Caco-2 (cell line): ENCODE results near the gene JMJD6. TPM values are rescaled to one million over a fixed set of nuclear protein-coding genes. Genes with fewer than 3 reads are reported as not detected.
A peak's percentile ranks its signal among the peaks of the same experiment; 100 is the strongest.

Source experiments
- BruUV-seq: library from RNA; stranded (reverse); fragments of 400-500 nt; replicated peaks from 2 replicates; lab custom pipeline; 2021; lab: Mats Ljungman, UMichigan
- CTCF ChIA-PET: fragments of 300-600 bp; sonication (Branson Sonifier 250); formaldehyde crosslinking; loops from one replicate; lab custom pipeline; 2022; ENCODE audit warnings: antibody characterized with exemption; lab: Charles Lee
- POLR2A ChIA-PET: fragments of 300-600 bp; sonication (Branson Sonifier 250); formaldehyde crosslinking; loops from one replicate; lab custom pipeline; 2022; ENCODE audit warnings: antibody characterized with exemption; lab: Charles Lee
- DNase-seq, 2 experiments: peaks; one replicate each; pipeline versions ENCODE4 v3.0.0 to v3.0.0-alpha.2; 2020 to 2022
- H3K27me3 ChIP-seq: replicated peaks from 2 replicates; pipeline ENCODE4 v1.6.0; 2011; ENCODE audit warnings: low read length; ENCODE audit not compliant: control insufficient read depth, insufficient read depth
- H3K36me3 ChIP-seq: 2 replicates; pipeline ENCODE4 v1.5.1; 2011; ENCODE audit warnings: low read length; ENCODE audit not compliant: control insufficient read depth, insufficient read depth
- H3K4me1 ChIP-seq: fragments of 250-450 bp; sonication (Bioruptor Pico); 2 replicates; pipeline ENCODE4 v1.5.1; 2020; ENCODE audit warnings: mild to moderate bottlenecking
- H3K4me3 ChIP-seq: 2 replicates; pipeline ENCODE4 v1.5.1; 2011; ENCODE audit warnings: low read depth, mild to moderate bottlenecking, control low read depth, low read length
- H3K9me3 ChIP-seq: fragments of 250-450 bp; sonication (Bioruptor Pico); 2 replicates; pipeline ENCODE4 v1.5.1; 2020; ENCODE audit warnings: mild to moderate bottlenecking, moderate library complexity
- H3K27ac Mint-ChIP-seq: one replicate; pipeline ENCODE4 v1.8.0; 2022; ENCODE audit warnings: mixed read lengths; ENCODE audit not compliant: unreplicated experiment
- H3K27me3 Mint-ChIP-seq: one replicate; pipeline ENCODE4 v1.8.0; 2022; ENCODE audit warnings: mixed read lengths; ENCODE audit not compliant: insufficient read depth, unreplicated experiment
- H3K36me3 Mint-ChIP-seq: one replicate; pipeline ENCODE4 v1.8.0; 2022; ENCODE audit warnings: mild to moderate bottlenecking, mixed read lengths; ENCODE audit not compliant: insufficient read depth, unreplicated experiment
- H3K4me1 Mint-ChIP-seq: one replicate; pipeline ENCODE4 v1.8.0; 2022; ENCODE audit warnings: low read depth, mixed read lengths; ENCODE audit not compliant: unreplicated experiment
- H3K4me3 Mint-ChIP-seq: one replicate; pipeline ENCODE4 v1.8.0; 2022; ENCODE audit warnings: mild to moderate bottlenecking, moderate library complexity, mixed read lengths; ENCODE audit not compliant: unreplicated experiment
- H3K9me3 Mint-ChIP-seq: one replicate; pipeline ENCODE4 v1.8.0; 2022; ENCODE audit warnings: mixed read lengths; ENCODE audit not compliant: unreplicated experiment
- intact Hi-C: fragments of 100-400 bp; cut with micrococcal nuclease; formaldehyde crosslinking; loops from one replicate; pipeline ENCODE4 v1.10.0; 2022; ENCODE audit not compliant: unreplicated experiment
- total RNA-seq: library from RNA; stranded (reverse); gene quantifications from 2 replicates; pipeline ENCODE4 v1.2.3, GENCODE V29; 2022
- TF ChIP-seq, protein P1 (sequence below), 2 experiments: fragments of 200-600 bp in 1 of 2; IDR thresholded peaks; 1 replicate in 1 of 2; 2 replicates in 1 of 2; pipeline versions ENCODE4 v1.5.1 to v1.8.0; 2011 to 2022; ENCODE audit warnings: antibody characterized with exemption in 1 of 2, control low read depth in 1 of 2, inconsistent platforms in 1 of 2, low read depth in 1 of 2, low read length in 1 of 2, mild to moderate bottlenecking in 1 of 2, moderate library complexity in 1 of 2; ENCODE audit not compliant: insufficient read depth in 1 of 2, severe bottlenecking in 1 of 2, unreplicated experiment in 1 of 2

Gene JMJD6
- total RNA-seq, 1 experiment from 2014 or later: 37.4 TPM

DNA sequence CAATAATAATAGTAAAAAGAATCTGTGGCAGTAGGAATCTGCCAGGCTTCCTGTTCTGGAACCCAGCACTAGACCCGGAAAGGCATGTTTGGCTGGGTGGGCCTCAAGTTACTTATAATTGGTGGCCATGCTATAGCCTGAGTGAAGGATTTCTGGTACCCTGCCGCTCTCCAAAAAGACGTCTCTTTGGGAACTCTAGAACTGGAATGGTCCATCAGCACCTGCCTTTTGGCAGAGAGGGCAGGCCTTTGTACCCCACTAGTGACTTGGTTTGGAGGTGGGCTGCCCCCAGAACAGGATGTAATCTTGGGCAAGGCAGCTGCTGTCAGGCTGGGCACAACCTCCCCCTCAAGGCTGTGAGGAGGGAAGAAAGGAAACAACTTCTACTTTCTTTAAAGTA is 53.5 kb downstream of the JMJD6 start:
- no peaks in the 10 kb centered on the region for H3K27me3 ChIP-seq
- H3K36me3 Mint-ChIP-seq: peaks cover 17% of the 10 kb centered on the region
- peak overlapping the region; percentile 94 for H3K27ac Mint-ChIP-seq
- peaks cover 27% of the 10 kb centered on the region for H3K4me1 Mint-ChIP-seq
- TF ChIP-seq, protein P1, sequence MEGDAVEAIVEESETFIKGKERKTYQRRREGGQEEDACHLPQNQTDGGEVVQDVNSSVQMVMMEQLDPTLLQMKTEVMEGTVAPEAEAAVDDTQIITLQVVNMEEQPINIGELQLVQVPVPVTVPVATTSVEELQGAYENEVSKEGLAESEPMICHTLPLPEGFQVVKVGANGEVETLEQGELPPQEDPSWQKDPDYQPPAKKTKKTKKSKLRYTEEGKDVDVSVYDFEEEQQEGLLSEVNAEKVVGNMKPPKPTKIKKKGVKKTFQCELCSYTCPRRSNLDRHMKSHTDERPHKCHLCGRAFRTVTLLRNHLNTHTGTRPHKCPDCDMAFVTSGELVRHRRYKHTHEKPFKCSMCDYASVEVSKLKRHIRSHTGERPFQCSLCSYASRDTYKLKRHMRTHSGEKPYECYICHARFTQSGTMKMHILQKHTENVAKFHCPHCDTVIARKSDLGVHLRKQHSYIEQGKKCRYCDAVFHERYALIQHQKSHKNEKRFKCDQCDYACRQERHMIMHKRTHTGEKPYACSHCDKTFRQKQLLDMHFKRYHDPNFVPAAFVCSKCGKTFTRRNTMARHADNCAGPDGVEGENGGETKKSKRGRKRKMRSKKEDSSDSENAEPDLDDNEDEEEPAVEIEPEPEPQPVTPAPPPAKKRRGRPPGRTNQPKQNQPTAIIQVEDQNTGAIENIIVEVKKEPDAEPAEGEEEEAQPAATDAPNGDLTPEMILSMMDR (IDR thresholded peaks at IDR 0.05; ENCODE audit: insufficient read depth in 1 of 2, low read depth in 1 of 2, low read length in 1 of 2, severe bottlenecking in 1 of 2, unreplicated experiment in 1 of 2): no peak
- H3K4me1 ChIP-seq: peaks cover 21% of the 10 kb centered on the region
- no peaks in the 10 kb centered on the region for H3K36me3 ChIP-seq
- H3K4me3 ChIP-seq: peak overlapping the region; percentile 58
- POLR2A ChIA-PET: no interaction called here
- no peak for DNase-seq
- H3K9me3 Mint-ChIP-seq: no peaks in the 10 kb centered on the region
- intact Hi-C loops: loop anchor here (5.0 kb wide), 1 partner anchor 39 kb away; the partner anchor contains the start of gene MXRA7
- H3K4me3 Mint-ChIP-seq: peak overlapping the region; percentile 85
- H3K27me3 Mint-ChIP-seq: no peaks in the 10 kb centered on the region
- no TSS peak for BruUV-seq
- CTCF ChIA-PET: interaction anchor here (0.6 kb wide), 1 partner anchor 157 kb away, joined by 10 read pairs; no protein-coding TSS in a partner anchor
- no peaks in the 10 kb centered on the region for H3K9me3 ChIP-seq

DNA sequence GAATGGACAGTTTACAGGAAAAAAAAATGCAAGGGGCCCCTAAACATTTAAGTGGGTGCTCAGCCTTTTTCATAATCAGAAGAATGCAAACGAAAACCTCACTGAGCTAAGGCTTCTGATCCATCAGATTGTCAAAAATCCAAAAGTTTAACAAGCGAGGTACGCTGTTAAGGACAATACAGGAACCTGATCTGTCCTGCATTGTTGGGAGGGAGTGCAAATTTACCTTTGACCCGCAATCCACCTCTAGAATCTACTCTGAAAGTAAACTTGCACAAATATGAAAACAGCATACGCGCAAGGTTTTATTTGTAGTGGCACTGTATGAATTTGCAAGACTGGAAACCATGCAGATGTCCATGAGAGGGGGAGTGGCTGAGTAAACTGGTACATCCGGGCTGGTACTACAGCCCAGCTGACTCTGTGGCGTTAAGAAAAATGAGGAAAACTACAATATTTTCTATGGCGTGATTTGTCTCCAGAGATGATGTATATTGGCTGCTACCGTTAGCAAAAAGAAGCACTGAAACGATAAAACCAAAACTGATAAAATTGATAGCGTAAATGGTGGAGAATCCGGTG is 54.0 kb downstream of the JMJD6 start:
- DNase-seq: peak in 1 of 2 experiments; percentile 33
- Mint-ChIP-seq H3K9me3 (no peaks in the 10 kb centered on the region), H3K4me1 (peaks cover 33% of the 10 kb centered on the region), H3K36me3 (peaks cover 17% of the 10 kb centered on the region), H3K27ac (peak overlapping the region; percentile 94), H3K27me3 (no peaks in the 10 kb centered on the region), H3K4me3 (peak overlapping the region; percentile 85)
- Histone ChIP-seq H3K4me1 (peaks cover 20% of the 10 kb centered on the region), H3K27me3 (no peaks in the 10 kb centered on the region), H3K9me3 (no peaks in the 10 kb centered on the region), H3K36me3 (no peaks in the 10 kb centered on the region), H3K4me3 (peak overlapping the region; percentile 58)
- POLR2A ChIA-PET: interaction anchor here (0.5 to 2.1 kb wide), 6 partner anchors 9 to 115 kb away, joined by 3 to 13 read pairs (median 4); no protein-coding TSS in a partner anchor
- TSS peak; percentile 89 for BruUV-seq
- intact Hi-C loops: loop anchor here (5.0 kb wide), 1 partner anchor 40 kb away; the partner anchor contains the start of gene MXRA7
- CTCF ChIA-PET: interaction anchor here (0.9 to 2.2 kb wide), 3 partner anchors 9 to 114 kb away, joined by 4 to 20 read pairs (median 15); no protein-coding TSS in a partner anchor
- TF ChIP-seq, protein P1 (IDR thresholded peaks at IDR 0.05; ENCODE audit: insufficient read depth in 1 of 2, low read depth in 1 of 2, low read length in 1 of 2, severe bottlenecking in 1 of 2, unreplicated experiment in 1 of 2): no peak

GRCh38 chr17:76671912-76672262 is 54.5 kb downstream of the JMJD6 start:
- intact Hi-C loops: loop anchor here (1.0 to 5.0 kb wide), 4 partner anchors 31 to 115 kb away; partner anchors contain the start of gene MXRA7
- Histone ChIP-seq H3K4me1 (peaks cover 20% of the 10 kb centered on the region), H3K27me3 (no peaks in the 10 kb centered on the region), H3K9me3 (no peaks in the 10 kb centered on the region), H3K4me3 (peak overlapping the region; percentile 58), H3K36me3 (no peaks in the 10 kb centered on the region)
- H3K27ac Mint-ChIP-seq: peak overlapping the region; percentile 94
- POLR2A ChIA-PET: interaction anchor here (0.5 to 2.1 kb wide), 13 partner anchors 9 to 114 kb away, joined by 3 to 13 read pairs (median 4); partner anchors contain the start of genes JMJD6, METTL23 and ST6GALNAC1
- no peak for DNase-seq
- CTCF ChIA-PET: interaction anchor here (0.6 to 2.2 kb wide), 5 partner anchors 9 to 531 kb away, joined by 3 to 20 read pairs (median 7); partner anchors contain the start of gene FOXJ1
- H3K9me3 Mint-ChIP-seq: no peaks in the 10 kb centered on the region
- no peaks in the 10 kb centered on the region for H3K27me3 Mint-ChIP-seq
- peaks cover 17% of the 10 kb centered on the region for H3K36me3 Mint-ChIP-seq
- TF ChIP-seq, protein P1 (IDR thresholded peaks at IDR 0.05; ENCODE audit: insufficient read depth in 1 of 2, low read depth in 1 of 2, low read length in 1 of 2, severe bottlenecking in 1 of 2, unreplicated experiment in 1 of 2): no peak
- peak overlapping the region; percentile 85 for H3K4me3 Mint-ChIP-seq
- peaks cover 37% of the 10 kb centered on the region for H3K4me1 Mint-ChIP-seq
- BruUV-seq: no TSS peak
